ENCODE results near the gene MPPED1.

Gene MPPED1

DNA sequence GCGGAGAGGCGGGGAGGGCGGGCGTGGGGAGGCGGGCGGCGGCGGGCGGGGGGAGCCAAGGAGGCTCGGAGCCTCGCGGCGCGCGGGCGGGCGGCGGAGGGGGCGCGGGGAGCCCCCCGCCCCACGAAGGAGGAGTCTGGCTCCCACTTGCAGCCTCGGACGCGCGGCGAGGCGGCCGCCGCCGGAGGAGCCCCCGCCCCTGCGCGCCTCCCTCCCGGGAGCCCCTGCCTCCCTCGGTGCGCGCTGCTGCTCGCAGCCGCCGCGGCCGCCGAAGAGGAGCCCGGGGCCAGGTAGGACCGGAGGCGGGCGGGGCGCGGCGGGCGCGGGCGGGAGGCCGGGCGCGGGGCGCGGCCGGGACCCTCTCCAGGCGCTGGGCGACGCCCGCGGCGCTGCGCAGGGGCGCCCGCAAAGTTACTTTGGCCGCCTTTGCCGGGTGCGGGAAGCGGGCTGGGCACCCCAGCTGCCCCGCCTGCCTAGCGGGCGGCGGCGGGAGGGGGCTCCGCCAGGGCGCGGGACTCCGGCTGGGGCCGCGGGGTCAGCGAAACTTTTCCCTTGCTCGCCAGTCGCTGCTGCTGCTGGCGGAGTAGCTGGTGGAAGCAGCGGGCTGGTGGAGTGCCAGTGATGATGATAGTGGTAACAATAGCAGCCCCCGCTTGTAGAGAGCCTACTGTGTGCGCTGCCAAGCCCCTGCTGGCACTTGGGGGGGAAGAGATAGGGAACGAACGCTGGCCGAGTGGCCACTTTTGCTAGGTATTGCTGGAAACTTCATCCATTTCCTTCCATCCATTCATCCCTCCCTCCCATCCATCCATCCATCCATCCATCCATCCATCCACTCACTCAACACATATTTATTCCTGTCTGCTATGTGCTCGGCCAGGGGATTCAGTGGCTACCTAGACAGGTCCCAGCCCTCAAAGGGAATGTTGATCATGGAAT lies at the start of gene MPPED1:
Gene MPPED1 (plus strand): TSS at position 146 of the 939 bp plus-strand sequence. CDS start 12,972 bp downstream, outside the sequence.
- DNase-seq (ENCODE audit: low spot score) = no peak

GRCh38 chr22:43363315-43364168 lies 48.3 kb upstream of the MPPED1 start:
- no peak for DNase-seq (ENCODE audit: low spot score)

- DNase-seq (ENCODE audit: low spot score) = no peak
Measured at GRCh38 chr22:43364169-43364435, 47.7 kb upstream of the MPPED1 start.

GRCh38 chr22:43365715-43366440 lies 45.9 kb upstream of the MPPED1 start:
- no peak for DNase-seq (ENCODE audit: low spot score)

DNA sequence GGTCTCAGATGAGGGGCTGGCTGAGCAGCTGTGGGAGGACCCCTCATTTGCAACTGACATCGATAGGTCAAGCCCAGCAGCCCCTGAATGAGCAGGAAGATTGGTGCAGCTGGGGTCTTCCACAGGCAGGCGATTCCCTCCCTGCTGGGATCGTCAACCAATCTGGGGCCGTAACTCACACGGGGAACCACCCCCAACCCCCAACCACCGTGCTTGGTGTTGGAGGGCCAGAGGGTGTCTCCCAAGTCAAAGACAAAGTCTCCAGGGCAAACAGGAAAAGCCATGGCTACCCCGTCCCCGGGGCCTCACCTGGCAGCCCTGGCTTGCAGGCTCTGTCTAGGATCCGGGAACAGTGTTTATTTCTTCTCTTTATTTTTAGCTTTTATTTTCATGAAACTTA lies 41.8 kb upstream of the MPPED1 start:
- DNase-seq (ENCODE audit: low spot score) = no peak

GRCh38 chr22:43375951-43376455 lies 35.8 kb upstream of the MPPED1 start:
- no peak for DNase-seq (ENCODE audit: low spot score)

GRCh38 chr22:43376765-43377547 lies 34.9 kb upstream of the MPPED1 start:
- no peak for DNase-seq (ENCODE audit: low spot score)

GRCh38 chr22:43377548-43377895 lies 34.3 kb upstream of the MPPED1 start:
- DNase-seq (ENCODE audit: low spot score) = no peak

GRCh38 chr22:43377896-43378704 lies 33.7 kb upstream of the MPPED1 start:
- no peak for DNase-seq (ENCODE audit: low spot score)

DNA sequence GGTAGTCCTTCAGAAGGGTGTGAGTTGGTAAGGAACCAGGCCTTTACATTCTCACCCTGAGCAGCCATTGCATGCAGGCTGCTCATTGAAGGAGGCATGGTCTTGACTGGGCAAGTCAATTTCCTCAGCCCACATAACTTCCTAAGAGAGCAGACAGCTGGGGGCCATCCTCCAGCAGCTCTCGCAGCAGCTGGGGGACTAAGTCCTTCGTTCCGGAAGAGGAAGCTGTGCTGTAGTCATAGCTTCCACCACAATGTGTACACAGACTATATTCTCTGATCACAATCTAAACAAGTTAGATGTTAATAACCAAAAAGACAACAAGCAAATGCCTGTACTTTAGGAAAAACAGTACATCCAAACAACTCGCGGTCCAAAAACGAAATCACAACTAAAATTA lies 30.1 kb upstream of the MPPED1 start:
- DNase-seq (ENCODE audit: low spot score) = no peak

GRCh38 chr22:43384863-43385262 lies 27.0 kb upstream of the MPPED1 start:
- DNase-seq (ENCODE audit: low spot score) = no peak

DNA sequence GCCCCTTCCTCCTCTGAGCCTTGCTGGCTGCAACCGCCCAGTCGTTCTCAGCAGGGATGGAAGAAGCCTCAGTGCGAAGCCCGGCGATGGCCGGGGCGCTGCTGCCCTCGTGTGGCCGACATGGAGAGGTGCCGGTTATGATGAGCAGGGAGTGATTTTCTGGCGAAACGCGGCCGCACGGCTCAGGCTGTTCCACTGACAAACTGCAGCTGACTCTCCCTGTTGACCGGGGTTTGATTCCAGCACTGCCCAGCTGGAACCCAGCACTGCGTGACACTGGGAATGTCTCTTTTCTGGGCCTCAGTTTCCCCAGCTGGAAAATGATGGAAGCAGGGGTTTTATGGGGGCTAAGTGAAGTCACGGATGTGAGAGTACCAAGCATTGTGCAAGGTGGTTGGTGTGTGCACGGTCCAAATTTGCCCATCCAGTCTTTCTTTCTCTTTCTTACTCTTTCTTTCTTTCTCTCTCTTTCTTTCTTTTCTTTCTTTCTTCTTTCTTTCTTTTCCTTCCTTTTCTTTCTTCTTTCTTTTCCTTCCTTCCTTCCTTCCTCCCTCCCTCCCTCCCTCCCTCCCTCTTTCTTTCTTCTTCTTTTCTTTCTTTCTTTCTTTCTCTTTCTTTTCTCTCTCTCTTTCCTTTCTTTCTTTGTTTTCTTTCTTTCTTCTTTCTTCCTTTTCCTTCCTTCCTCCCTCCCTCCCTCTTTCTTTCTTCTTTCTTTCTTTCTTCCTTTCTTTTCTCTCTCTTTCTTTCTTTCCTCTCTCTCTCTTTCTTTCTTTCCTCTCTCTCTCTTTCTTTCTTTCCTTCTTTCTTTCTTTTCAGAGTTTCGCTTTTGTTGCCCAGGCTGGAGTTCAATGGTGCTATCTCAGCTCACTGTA lies 25.8 kb upstream of the MPPED1 start:
- peak; percentile 58 for DNase-seq (ENCODE audit: low spot score)

- no peak for DNase-seq (ENCODE audit: low spot score)
Measured at GRCh38 chr22:43387815-43388214, 24.0 kb upstream of the MPPED1 start.

- DNase-seq (ENCODE audit: low spot score) = peak; percentile 20
Measured at GRCh38 chr22:43388420-43388851, 23.4 kb upstream of the MPPED1 start.

GRCh38 chr22:43389227-43389836 lies 22.5 kb upstream of the MPPED1 start:
- no peak for DNase-seq (ENCODE audit: low spot score)

- no peak for DNase-seq (ENCODE audit: low spot score)
Measured at GRCh38 chr22:43390166-43390565, 21.6 kb upstream of the MPPED1 start.

DNA sequence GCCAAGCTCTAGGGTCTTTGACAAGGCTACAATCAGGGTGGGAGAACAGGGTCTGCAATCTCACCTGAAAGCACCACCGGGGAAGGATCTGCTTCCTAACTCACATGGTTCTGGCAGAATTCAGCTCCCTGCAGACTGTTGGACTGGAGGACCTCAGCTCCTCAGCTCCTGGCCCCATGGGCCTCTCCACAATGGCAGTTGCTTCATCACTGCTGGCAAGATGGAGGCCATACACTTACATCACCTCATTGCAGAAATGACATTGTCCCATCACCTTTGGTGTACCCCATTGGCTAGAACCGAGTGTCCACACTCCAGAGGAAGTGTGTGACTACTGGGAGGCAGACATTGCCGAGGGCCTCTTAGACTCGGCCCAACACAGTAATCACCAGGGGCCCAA lies 20.9 kb upstream of the MPPED1 start:
- no peak for DNase-seq (ENCODE audit: low spot score)

DNA sequence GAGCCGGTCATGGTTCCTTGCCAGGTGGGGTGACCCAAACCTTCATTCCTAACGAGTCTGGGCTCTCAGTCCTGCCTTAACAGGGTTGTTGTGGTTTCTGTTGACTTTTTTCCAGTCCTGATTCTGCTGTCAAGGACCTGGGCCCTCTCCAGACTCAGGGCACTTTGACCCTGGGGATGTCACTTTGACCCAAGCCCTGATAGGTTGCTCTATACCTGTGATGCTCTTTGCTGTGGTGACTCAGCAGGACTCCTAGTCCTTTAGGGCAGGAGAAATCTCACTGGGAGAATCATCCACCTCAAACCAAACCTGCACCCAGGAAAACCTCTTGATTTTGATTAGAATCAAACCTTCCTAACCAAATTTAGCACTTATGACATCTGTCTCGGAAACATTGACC lies 20.5 kb upstream of the MPPED1 start:
- no peak for DNase-seq (ENCODE audit: low spot score)

DNA sequence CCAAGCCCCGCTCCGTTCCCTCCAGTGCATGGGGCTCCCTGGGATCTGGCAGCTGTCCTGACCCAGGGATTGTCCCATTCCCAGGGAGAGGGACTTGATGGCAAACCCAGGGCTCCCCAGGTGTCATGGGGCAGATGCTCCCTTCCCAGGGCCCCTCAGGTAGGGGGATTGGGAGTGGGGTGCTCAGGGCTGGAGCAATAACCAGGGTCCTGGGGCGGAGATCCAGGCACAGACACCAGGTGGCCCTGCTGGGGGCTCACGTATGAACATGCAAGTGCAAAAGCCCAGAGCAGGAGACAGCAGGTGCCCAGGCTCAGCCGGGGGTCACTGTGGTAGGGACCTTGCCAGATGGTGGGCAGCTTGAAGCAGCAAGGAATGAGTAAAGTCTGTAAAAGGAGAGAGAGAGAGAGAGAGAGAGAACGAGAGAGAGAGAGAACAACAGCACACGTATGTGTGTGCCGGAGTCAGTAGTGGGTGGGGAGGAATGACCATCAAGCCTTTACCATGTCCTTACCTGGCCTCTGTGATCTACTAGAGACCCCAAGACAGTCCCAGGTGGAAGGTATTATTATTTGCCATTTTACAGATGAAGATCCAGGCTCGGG lies 19.3 kb upstream of the MPPED1 start:
- DNase-seq (ENCODE audit: low spot score) = no peak

Measured in putamen (tissue), 1 donor.